Measurements from ENCODE around the gene NMUR2. TPM values are rescaled to one million over a fixed set of nuclear protein-coding genes. Genes with fewer than 3 reads are reported as not detected.

NMUR2 gene
- total RNA-seq, 1 donor from 2014 or later, result not detected

- DNase-seq (ENCODE audit: extremely low read depth, low read depth, low spot score), result no peak
Measured at GRCh38 chr5:152374711-152375275, 30.3 kb downstream of the NMUR2 start.

- DNase-seq (ENCODE audit: extremely low read depth, low read depth, low spot score), result no peak
Measured at GRCh38 chr5:152372875-152373274, 32.2 kb downstream of the NMUR2 start.

- no peak for DNase-seq (ENCODE audit: extremely low read depth, low read depth, low spot score)
Measured at GRCh38 chr5:152369298-152369697, 35.8 kb downstream of the NMUR2 start.

GRCh38 chr5:152367554-152367953, 37.5 kb downstream of the NMUR2 start:
- no peak for DNase-seq (ENCODE audit: extremely low read depth, low read depth, low spot score)

- DNase-seq (ENCODE audit: extremely low read depth, low read depth, low spot score), result no peak
Measured at GRCh38 chr5:152366716-152367115, 38.4 kb downstream of the NMUR2 start.

- DNase-seq (ENCODE audit: extremely low read depth, low read depth, low spot score), result no peak
Measured at GRCh38 chr5:152364899-152365298, 40.2 kb downstream of the NMUR2 start.

- DNase-seq (ENCODE audit: extremely low read depth, low read depth, low spot score), result no peak
Measured at GRCh38 chr5:152364172-152364571, 40.9 kb downstream of the NMUR2 start.

- DNase-seq (ENCODE audit: extremely low read depth, low read depth, low spot score), result no peak
Measured at GRCh38 chr5:152358861-152359568, 46.1 kb downstream of the NMUR2 start.

- DNase-seq (ENCODE audit: extremely low read depth, low read depth, low spot score), result no peak
Measured at GRCh38 chr5:152356506-152356905, 48.6 kb downstream of the NMUR2 start.

GRCh38 chr5:152355061-152355460, 50.0 kb downstream of the NMUR2 start:
- DNase-seq (ENCODE audit: extremely low read depth, low read depth, low spot score), result no peak

GRCh38 chr5:152353001-152353400, 52.1 kb downstream of the NMUR2 start:
- DNase-seq (ENCODE audit: extremely low read depth, low read depth, low spot score), result no peak

- no peak for DNase-seq (ENCODE audit: extremely low read depth, low read depth, low spot score)
Measured at GRCh38 chr5:152349683-152350526, 55.2 kb downstream of the NMUR2 start.
